Keratinocyte (primary cell): ENCODE measurements around the gene PSAP. TPM values are rescaled to one million over a fixed set of nuclear protein-coding genes. Genes with fewer than 3 reads are reported as not detected.

Experiments
- DNase-seq: peaks from one replicate; pipeline ENCODE4 v3.0.0-alpha.2; 2011; ENCODE audit warnings: low read depth, missing footprints, low spot score
- FAIRE-seq: peaks from 2 replicates; lab custom pipeline; 2011; peaks lifted over from hg19 to GRCh38; lab: Jason Lieb, UNC
- H2AFZ ChIP-seq: 2 replicates; pipeline ENCODE4 v1.6.0; 2012; ENCODE audit warnings: low read length, control low read depth, inconsistent platforms; ENCODE audit not compliant: control insufficient read depth
- H3K27ac ChIP-seq: 2 replicates; pipeline ENCODE4 v1.5.1; 2011; ENCODE audit warnings: low read length; ENCODE audit not compliant: control insufficient read depth, insufficient read depth
- H3K27me3 ChIP-seq: 3 replicates; pipeline ENCODE4 v1.6.0; 2011; ENCODE audit warnings: low read length; ENCODE audit not compliant: control insufficient read depth, insufficient read depth; ENCODE audit errors: extremely low read depth
- H3K36me3 ChIP-seq, 2 experiments: 2 replicates in 1 of 2; 3 replicates in 1 of 2; pipeline ENCODE4 v1.5.1; 2011; ENCODE audit warnings: low read length in 2 of 2, mild to moderate bottlenecking in 1 of 2; ENCODE audit not compliant: control insufficient read depth in 2 of 2, insufficient read depth in 2 of 2; ENCODE audit errors: extremely low read depth in 1 of 2
- H3K4me1 ChIP-seq: 3 replicates; pipeline ENCODE4 v1.5.1; 2011; ENCODE audit warnings: low read length; ENCODE audit not compliant: control insufficient read depth, insufficient read depth; ENCODE audit errors: extremely low read depth
- H3K4me2 ChIP-seq: 3 replicates; pipeline ENCODE4 v1.6.0; 2011; ENCODE audit warnings: low read depth, low read length; ENCODE audit not compliant: control insufficient read depth, insufficient read depth; ENCODE audit errors: extremely low read depth
- H3K4me3 ChIP-seq, 3 experiments: fragments of 200-600 bp in 1 of 3; sonication (generic) in 1 of 3; 2 replicates in 2 of 3; 3 replicates in 1 of 3; pipeline ENCODE4 v1.5.1; 2011 to 2016; ENCODE audit warnings: low read length in 3 of 3, mild to moderate bottlenecking in 3 of 3, control low read depth in 2 of 3, inconsistent platforms in 1 of 3, low read depth in 1 of 3, mixed read lengths in 1 of 3, mixed run types in 1 of 3, moderate library complexity in 1 of 3; ENCODE audit not compliant: control insufficient read depth in 2 of 3, insufficient read depth in 2 of 3; ENCODE audit errors: extremely low read depth in 1 of 3
- H3K79me2 ChIP-seq: 2 replicates; pipeline ENCODE4 v1.6.0; 2012; ENCODE audit warnings: low read length; ENCODE audit not compliant: control insufficient read depth, insufficient read depth
- H3K9ac ChIP-seq: 3 replicates; pipeline ENCODE4 v1.6.0; 2011; ENCODE audit warnings: low read length; ENCODE audit not compliant: control insufficient read depth, insufficient read depth; ENCODE audit errors: extremely low read depth
- H3K9me1 ChIP-seq: 3 replicates; pipeline ENCODE4 v1.6.0; 2011; ENCODE audit warnings: low read length; ENCODE audit not compliant: control insufficient read depth, insufficient read depth; ENCODE audit errors: extremely low read depth
- H3K9me3 ChIP-seq: 2 replicates; pipeline ENCODE4 v1.5.1; 2012; ENCODE audit warnings: low read depth, low read length; ENCODE audit not compliant: control insufficient read depth
- H4K20me1 ChIP-seq: 3 replicates; pipeline ENCODE4 v1.6.0; 2011; ENCODE audit warnings: low read length; ENCODE audit not compliant: control insufficient read depth, insufficient read depth; ENCODE audit errors: extremely low read depth
- CTCF ChIP-seq, 3 experiments: IDR thresholded peaks in 1 of 3; conservative IDR thresholded peaks in 1 of 3; optimal IDR thresholded peaks in 1 of 3; 2 replicates in 2 of 3; 3 replicates in 1 of 3; pipeline versions ENCODE3 to v1.5.1; 2011; ENCODE audit warnings: low read length in 3 of 3, mild to moderate bottlenecking in 3 of 3, moderate library complexity in 2 of 3, control low read depth in 1 of 3, inconsistent platforms in 1 of 3; ENCODE audit not compliant: insufficient read depth in 2 of 3; ENCODE audit errors: extremely low read depth in 1 of 3
- EZH2 ChIP-seq: IDR thresholded peaks from one replicate; pipeline ENCODE4 v1.6.1; 2012; ENCODE audit warnings: inconsistent platforms, mild to moderate bottlenecking, low read length, moderate library complexity
- dilution Hi-C: fragments of 300-500 bp; cut with MboI; formaldehyde crosslinking; loops from one replicate; pipeline ENCODE4 v1.7.0; 2020; ENCODE audit warnings: low sequenced_read_pairs; ENCODE audit not compliant: extremely low pct_ligation_motif_present
- polyA plus RNA-seq, 5 experiments: library from polyadenylated mRNA; depleted of rRNA in 3 of 5; stranded (reverse) in 3 of 5; stranded (forward) in 1 of 5; unstranded in 1 of 5; fragments of >200 nt; gene quantifications; 1 replicate in 1 of 5; 2 replicates in 3 of 5; 3 replicates in 1 of 5; pipeline versions ENCODE4 v1.2.1 to v1.2.3, GENCODE V29; 2011 to 2012; ENCODE audit warnings: missing spikeins in 2 of 5, low read depth in 1 of 5, low replicate concordance in 1 of 5

PSAP gene
- polyA plus RNA-seq, 1 donor (not counting 4 experiments of a cell fraction or from before 2014, with no cell fraction given) = 1,075 TPM

GRCh38 chr10:71799112-71799511, 51.9 kb downstream of the PSAP start:
- no peak for TF ChIP-seq EZH2
- TF ChIP-seq CTCF (optimal IDR thresholded peaks at IDR 0.05 in 1 of 3, IDR thresholded peaks at IDR 0.05 in 1 of 3, conservative IDR thresholded peaks at IDR 0.05 in 1 of 3; ENCODE audit: extremely low read depth in 1 of 3, insufficient read depth in 2 of 3, low read length in 3 of 3) = no peak
- Histone ChIP-seq H4K20me1 (peaks cover 2% of the 10 kb centered on the region), H3K27me3 (peaks cover 6% of the 10 kb centered on the region), H2AFZ (no peak overlapping the region), H3K27ac (no peak overlapping the region), H3K4me2 (no peak overlapping the region), H3K4me3 (no peak overlapping the region), H3K9me3 (no peaks in the 10 kb centered on the region), H3K9me1 (no peaks in the 10 kb centered on the region), H3K79me2 (no peaks in the 10 kb centered on the region), H3K36me3 (no peaks in the 10 kb centered on the region), H3K9ac (no peak overlapping the region), H3K4me1 (no peaks in the 10 kb centered on the region)
- dilution Hi-C loops = no loop called here
- no peak for DNase-seq
- no peak for FAIRE-seq

- TF ChIP-seq EZH2 (no peak), CTCF (optimal IDR thresholded peaks at IDR 0.05 in 1 of 3, IDR thresholded peaks at IDR 0.05 in 1 of 3, conservative IDR thresholded peaks at IDR 0.05 in 1 of 3; ENCODE audit: extremely low read depth in 1 of 3, insufficient read depth in 2 of 3, low read length in 3 of 3) (no peak)
- peaks cover 2% of the 10 kb centered on the region for H4K20me1 ChIP-seq
- H3K9me3 ChIP-seq = no peaks in the 10 kb centered on the region
- H3K4me3 ChIP-seq = no peak overlapping the region
- FAIRE-seq (no peak), DNase-seq (no peak)
- no peaks in the 10 kb centered on the region for H3K9me1 ChIP-seq
- no peak overlapping the region for H3K27ac ChIP-seq
- H2AFZ ChIP-seq = no peak overlapping the region
- peaks cover 6% of the 10 kb centered on the region for H3K27me3 ChIP-seq
- dilution Hi-C loops = no loop called here
- no peaks in the 10 kb centered on the region for H3K79me2 ChIP-seq
- H3K4me2 ChIP-seq = no peak overlapping the region
- H3K4me1 ChIP-seq = no peaks in the 10 kb centered on the region
- no peaks in the 10 kb centered on the region for H3K36me3 ChIP-seq
- H3K9ac ChIP-seq = no peak overlapping the region
Observed at GRCh38 chr10:71798308-71798624, 52.8 kb downstream of the PSAP start.
